NCI-H748 (cell line): ENCODE measurements around the gene UBE2U.
"Not testable (repeated sequence)": the region's sequence is repeated elsewhere in the genome, so short reads cannot be mapped to it uniquely, and the experiment has no call there.

Experiments
- DNase-seq: peaks from one replicate; lab custom pipeline; 2025; ENCODE audit not compliant: unreplicated experiment; lab: John Stamatoyannopoulos, UW

UBE2U gene

GRCh38 chr1:64192290-64192689 is 11.1 kb upstream of the UBE2U start:
- DNase-seq, result no peak

DNA sequence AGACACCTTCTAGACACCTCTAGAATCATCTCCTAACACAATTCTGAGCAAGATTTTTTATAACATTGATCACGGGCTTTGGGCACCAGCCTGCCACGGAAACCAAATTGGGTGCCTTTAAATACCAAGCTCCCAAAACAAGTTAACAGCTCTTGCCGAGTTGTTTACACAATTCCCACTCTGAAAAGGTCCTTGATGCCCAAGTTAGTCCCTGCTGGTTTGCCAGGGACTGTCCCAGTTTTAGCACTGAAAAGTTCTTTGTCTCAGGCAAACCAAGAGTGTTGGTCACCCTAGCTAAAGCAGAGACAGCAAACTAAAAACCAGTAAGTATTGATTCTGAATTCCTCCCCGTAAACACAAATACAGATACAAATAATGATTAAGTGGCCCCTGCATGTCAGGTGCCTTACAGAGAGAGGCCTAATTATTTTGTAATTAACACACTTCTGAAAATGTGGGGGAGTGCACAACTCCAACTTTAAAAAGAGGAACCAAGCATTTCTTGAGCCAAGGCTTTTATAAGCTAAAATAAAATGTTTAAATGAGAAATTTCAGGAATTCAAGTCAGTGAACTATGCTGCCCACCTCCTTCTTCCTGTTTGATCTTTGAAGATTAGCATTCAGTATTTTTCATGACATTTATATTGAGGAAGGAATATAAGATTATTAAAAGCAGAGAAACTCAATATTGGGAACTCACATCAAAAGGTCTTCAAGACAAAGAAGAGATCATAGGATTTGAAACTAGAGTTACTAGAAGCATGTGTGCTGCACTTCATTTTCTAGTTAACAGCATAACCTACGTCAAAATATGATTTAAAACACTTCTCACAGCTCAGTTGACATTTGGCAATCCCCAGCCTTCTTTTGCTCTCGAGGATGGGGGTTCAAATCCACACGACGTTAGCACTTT is 9.0 kb upstream of the UBE2U start:
- no peak for DNase-seq

GRCh38 chr1:64195081-64195395 is 8.4 kb upstream of the UBE2U start:
- DNase-seq, result no peak

DNA sequence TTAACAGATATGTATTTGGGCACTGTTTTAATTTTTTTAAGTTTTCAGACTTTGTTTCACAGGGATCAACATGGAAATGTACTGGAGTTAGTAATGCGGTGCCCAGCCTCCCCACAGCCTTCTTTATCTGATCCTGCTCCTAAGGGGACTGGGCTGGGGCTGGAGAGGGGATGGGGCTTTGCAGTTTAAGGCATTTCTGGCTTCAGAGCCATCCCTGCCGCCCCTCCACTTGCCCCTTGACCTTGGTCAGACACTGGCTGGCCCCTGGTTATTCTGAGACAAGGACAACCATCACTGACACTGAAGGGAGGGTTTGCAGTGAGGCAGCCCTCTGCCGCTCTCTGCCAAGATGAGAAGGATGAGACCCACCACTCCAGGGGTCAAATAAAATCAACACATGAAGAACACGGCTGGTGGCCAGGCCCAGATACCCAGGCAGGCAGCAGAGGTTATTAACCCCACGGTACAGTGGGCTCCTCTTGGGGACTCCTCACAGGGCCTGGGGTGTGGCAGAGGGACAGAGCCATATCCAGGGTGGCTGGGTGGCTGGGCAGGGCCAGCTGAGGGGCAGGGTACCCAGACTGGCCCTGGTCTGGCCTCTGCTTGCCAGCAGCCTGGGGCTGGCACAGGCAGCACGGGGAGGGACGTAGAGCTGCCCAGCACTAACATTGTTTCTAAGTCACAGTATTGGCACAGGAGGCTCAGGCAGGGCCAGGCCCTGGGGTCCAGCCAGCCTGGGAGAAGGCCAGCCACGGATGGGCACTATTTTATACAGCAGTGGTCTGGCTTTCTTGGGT is 7.2 kb upstream of the UBE2U start:
- DNase-seq, result no peak

DNA sequence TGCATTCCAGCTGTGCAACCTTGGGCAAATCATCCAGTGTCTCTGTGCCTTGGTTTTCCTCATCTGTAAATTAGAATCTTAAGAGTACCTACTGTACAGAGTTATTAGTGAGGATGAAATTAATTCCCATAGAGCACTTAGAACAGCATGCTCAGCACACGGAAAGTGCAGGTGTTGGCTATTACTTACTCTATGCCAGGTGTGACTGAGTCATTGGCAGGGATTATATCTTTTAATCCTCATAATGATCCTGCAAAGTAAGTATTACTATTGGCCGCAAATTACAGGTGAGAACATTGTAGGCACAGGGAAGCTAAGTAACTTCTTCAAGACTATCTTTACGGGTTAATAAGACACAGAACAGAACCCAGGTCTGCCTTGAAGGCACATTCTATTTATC is 6.3 kb upstream of the UBE2U start:
- DNase-seq, result no peak

GRCh38 chr1:64199154-64199553 is 4.3 kb upstream of the UBE2U start:
- no peak for DNase-seq

DNA sequence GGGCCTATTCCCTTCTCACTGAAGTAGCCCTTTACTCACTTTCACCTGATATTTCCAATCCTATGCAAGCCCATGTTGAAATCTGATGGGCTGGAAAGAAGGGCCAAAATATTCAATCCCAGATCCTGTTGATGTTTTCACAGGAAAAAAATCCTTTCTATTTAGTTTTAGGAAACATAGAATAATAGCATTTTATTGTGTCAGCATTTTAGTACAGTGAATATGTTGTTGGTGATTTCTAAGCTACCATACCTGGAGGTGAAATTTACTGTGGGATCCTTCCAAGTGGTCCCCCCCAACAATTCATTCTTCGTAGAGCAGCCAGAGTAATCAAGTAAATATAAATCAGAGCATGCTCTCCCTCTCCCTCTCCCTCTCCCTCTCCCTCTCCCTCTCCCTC is 3.4 kb upstream of the UBE2U start:
- DNase-seq, result no peak

DNA sequence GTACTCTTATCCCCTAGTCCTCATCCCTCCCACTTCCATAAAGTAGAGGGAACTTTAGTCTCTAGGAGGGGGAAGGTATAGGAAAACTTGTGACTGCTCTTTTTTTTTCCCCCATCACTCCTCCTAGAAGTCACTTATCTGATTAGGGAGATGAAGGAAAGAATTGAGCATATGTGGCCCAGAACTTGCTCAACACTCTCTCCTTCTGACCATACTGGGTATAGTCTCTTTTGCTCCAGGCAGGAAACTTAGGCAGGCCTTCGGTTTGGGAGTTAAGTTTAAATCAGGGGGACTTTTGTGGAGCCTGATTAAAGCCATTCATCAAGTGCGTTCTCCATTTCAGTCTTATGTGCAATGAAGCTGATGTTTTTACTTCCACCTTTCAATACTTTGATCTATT is 5.8 kb downstream of the UBE2U start:
- DNase-seq, result no peak

- DNase-seq, result no peak
Observed at GRCh38 chr1:64212031-64212430, 8.6 kb downstream of the UBE2U start.

DNA sequence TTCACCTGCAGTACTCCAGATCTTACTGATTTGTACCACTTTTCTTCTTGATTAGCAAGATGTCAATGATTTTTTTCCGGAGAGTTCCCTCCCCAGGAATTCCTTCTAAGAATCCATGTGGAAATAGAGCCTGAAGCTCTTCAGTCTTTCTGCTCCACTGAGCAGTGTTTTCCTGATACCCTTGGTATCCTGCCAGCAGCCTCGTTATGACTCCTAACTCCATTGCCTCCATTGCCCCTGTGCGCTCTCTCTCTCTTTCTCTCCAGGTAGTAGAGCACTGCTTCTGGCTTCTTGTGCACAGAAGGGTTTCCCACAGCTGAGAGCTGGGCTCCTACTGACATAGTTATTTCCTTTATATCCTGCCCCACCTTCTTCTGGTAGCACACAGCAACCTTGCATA is 12.2 kb downstream of the UBE2U start:
- DNase-seq, result no peak

GRCh38 chr1:64220241-64220640 is 16.8 kb downstream of the UBE2U start:
- no peak for DNase-seq

GRCh38 chr1:64223329-64224151 is 20.1 kb downstream of the UBE2U start:
- DNase-seq, result no peak

GRCh38 chr1:64224236-64224635 is 20.8 kb downstream of the UBE2U start:
- DNase-seq, result not testable (repeated sequence)

DNA sequence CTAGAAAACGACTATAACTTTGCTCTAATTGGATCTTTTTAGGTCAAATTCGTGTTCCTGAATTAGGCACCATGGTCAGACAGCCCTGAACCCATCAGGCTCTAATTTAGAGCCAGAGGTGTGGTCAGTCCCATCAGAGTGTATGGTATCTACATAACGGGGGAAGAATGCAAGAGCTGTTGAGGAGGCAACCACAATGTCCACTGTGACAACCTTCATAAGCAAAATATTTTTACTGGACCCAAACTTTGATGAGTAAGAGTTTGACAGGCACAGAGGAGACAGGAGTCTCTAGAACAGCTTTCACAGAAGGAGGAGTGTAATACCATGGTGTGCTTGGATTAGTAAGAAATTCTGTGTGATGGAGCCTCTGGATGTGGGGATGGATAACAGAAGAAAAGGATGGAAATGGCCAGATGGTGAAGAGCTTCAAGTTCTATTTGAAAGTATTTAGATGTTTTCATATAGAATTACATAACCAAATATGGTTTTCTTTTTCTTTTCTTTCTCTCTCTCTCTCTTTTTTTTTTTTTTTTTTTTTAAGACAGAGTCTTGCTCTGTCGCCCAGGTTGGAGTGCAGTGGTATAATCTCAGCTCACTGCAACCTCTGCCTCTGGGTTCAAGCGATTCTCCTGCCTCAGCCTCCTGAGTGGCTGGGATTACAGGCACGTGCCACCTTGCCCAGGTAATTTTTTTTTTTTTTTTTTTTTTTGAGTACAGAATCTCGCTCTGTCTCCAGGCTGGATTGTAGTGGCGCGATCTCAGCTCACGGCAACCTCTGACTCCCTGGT is 24.9 kb downstream of the UBE2U start:
- no peak for DNase-seq

GRCh38 chr1:64229307-64229706 is 25.9 kb downstream of the UBE2U start:
- no peak for DNase-seq

- peak; percentile 91 for DNase-seq
Observed at GRCh38 chr1:64231153-64231552, 27.7 kb downstream of the UBE2U start.

DNA sequence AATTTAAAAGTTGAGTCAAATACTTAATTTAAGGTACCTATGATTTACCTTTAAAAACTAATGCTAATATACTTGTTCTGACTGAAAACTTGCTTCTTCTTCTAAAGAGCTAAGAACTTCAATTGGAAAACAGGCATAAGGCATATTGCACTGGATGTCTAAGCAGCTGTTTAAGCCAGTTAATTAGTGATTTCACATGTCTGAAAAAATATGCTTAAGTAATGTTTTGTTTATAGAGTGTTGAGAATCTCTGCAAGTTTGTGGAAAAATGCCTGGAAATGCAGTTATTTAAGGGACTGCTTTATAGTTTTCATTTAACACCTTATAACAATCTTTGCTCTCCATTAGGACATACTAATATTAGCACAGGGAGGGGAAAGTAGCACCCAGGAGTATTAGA is 28.2 kb downstream of the UBE2U start:
- DNase-seq, result no peak

GRCh38 chr1:64234714-64235113 is 31.3 kb downstream of the UBE2U start:
- peak; percentile 62 for DNase-seq

GRCh38 chr1:64235181-64235580 is 31.8 kb downstream of the UBE2U start:
- no peak for DNase-seq

DNA sequence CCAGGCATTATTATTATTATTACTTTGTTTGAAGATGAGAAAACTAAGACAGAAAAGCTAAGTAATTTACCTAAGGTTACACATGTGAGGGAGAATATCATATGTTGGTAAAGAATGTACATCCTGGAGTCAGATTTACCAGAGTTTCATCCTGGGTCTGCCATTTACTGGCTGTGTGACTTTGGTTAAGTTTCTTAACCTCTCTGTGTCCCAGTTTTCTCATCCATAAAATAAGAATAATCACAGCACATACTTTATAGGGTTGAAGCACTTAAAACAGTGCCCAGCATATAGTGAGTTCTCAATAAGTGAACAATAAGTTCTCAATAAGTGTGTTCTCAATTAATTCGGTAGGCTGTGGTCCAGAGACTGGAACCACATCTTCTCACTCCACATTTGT is 32.5 kb downstream of the UBE2U start:
- DNase-seq, result no peak

- DNase-seq, result no peak
Observed at GRCh38 chr1:64236541-64236954, 33.1 kb downstream of the UBE2U start.
